ENCODE results near the gene TMEM44.
"Not testable (repeated sequence)": the region's sequence is repeated elsewhere in the genome, so short reads cannot be mapped to it uniquely, and the experiment has no call there.

Gene TMEM44

GRCh38 chr3:194548346-194549321 is 84.6 kb downstream of the TMEM44 start:
- H2AFZ ChIP-seq (ENCODE audit: low read depth, low read length): no peak overlapping the region
- H3K4me2 ChIP-seq (ENCODE audit: low read length): no peak overlapping the region
- no peaks in the 10 kb centered on the region for H3K9me3 ChIP-seq (ENCODE audit: insufficient read depth, low read length)
- H3K4me1 ChIP-seq (ENCODE audit: low read length): no peaks in the 10 kb centered on the region
- H3K79me2 ChIP-seq (ENCODE audit: low read length): no peaks in the 10 kb centered on the region
- H3K9ac ChIP-seq (ENCODE audit: low read length): no peak overlapping the region
- no peak overlapping the region for H3K27ac ChIP-seq (ENCODE audit: low read length)
- H4K20me1 ChIP-seq (ENCODE audit: insufficient read depth, low read length): no peaks in the 10 kb centered on the region
- TF ChIP-seq, protein P1, sequence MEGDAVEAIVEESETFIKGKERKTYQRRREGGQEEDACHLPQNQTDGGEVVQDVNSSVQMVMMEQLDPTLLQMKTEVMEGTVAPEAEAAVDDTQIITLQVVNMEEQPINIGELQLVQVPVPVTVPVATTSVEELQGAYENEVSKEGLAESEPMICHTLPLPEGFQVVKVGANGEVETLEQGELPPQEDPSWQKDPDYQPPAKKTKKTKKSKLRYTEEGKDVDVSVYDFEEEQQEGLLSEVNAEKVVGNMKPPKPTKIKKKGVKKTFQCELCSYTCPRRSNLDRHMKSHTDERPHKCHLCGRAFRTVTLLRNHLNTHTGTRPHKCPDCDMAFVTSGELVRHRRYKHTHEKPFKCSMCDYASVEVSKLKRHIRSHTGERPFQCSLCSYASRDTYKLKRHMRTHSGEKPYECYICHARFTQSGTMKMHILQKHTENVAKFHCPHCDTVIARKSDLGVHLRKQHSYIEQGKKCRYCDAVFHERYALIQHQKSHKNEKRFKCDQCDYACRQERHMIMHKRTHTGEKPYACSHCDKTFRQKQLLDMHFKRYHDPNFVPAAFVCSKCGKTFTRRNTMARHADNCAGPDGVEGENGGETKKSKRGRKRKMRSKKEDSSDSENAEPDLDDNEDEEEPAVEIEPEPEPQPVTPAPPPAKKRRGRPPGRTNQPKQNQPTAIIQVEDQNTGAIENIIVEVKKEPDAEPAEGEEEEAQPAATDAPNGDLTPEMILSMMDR (IDR thresholded peaks at IDR 0.05; ENCODE audit: low read depth, low read length): no peak
- no peak for TF ChIP-seq EZH2phosphoT487 (IDR thresholded peaks at IDR 0.05; ENCODE audit: low read depth)
- no peaks in the 10 kb centered on the region for H3K36me3 ChIP-seq (replicated peaks; ENCODE audit: low read depth, low read length)
- no peak overlapping the region for H3K4me3 ChIP-seq (ENCODE audit: low read length)
- no peaks in the 10 kb centered on the region for H3K27me3 ChIP-seq (ENCODE audit: low read depth, low read length)

DNA sequence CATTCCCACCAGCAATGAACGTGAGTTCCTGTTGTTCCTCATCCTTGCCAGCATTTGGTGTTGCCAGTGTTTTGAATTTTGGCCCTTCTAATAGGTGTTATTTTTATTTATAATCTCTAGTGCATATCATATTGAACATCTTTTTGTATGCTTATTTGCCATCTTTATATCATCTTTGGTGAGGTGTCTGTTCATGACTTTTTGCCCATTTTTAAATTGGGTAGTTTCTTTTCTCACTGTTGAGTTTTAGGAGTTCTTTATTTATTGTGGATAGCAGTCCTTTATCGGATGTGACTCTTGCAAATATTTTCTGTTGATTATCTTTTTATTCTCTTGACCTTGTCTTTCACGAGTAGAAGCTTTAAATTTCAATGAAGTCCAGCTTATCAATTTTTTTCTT is 86.2 kb downstream of the TMEM44 start:
- H2AFZ ChIP-seq (ENCODE audit: low read depth, low read length): no peak overlapping the region
- H4K20me1 ChIP-seq (ENCODE audit: insufficient read depth, low read length): no peaks in the 10 kb centered on the region
- no peak overlapping the region for H3K27ac ChIP-seq (ENCODE audit: low read length)
- H3K9me3 ChIP-seq (ENCODE audit: insufficient read depth, low read length): no peaks in the 10 kb centered on the region
- no peaks in the 10 kb centered on the region for H3K36me3 ChIP-seq (replicated peaks; ENCODE audit: low read depth, low read length)
- no peak for TF ChIP-seq EZH2phosphoT487 (IDR thresholded peaks at IDR 0.05; ENCODE audit: low read depth)
- TF ChIP-seq, protein P1 (IDR thresholded peaks at IDR 0.05; ENCODE audit: low read depth, low read length): no peak
- H3K27me3 ChIP-seq (ENCODE audit: low read depth, low read length): no peaks in the 10 kb centered on the region
- no peaks in the 10 kb centered on the region for H3K4me1 ChIP-seq (ENCODE audit: low read length)
- H3K79me2 ChIP-seq (ENCODE audit: low read length): no peaks in the 10 kb centered on the region
- no peak overlapping the region for H3K4me2 ChIP-seq (ENCODE audit: low read length)
- no peak overlapping the region for H3K4me3 ChIP-seq (ENCODE audit: low read length)
- H3K9ac ChIP-seq (ENCODE audit: low read length): no peak overlapping the region

- H4K20me1 ChIP-seq (ENCODE audit: insufficient read depth, low read length); H2AFZ ChIP-seq (ENCODE audit: low read depth, low read length); H3K4me2 ChIP-seq (ENCODE audit: low read length); H3K27ac ChIP-seq (ENCODE audit: low read length); H3K9me3 ChIP-seq (ENCODE audit: insufficient read depth, low read length); H3K36me3 ChIP-seq (replicated peaks; ENCODE audit: low read depth, low read length); H3K4me3 ChIP-seq (ENCODE audit: low read length); H3K27me3 ChIP-seq (ENCODE audit: low read depth, low read length); H3K9ac ChIP-seq (ENCODE audit: low read length); H3K4me1 ChIP-seq (ENCODE audit: low read length); H3K79me2 ChIP-seq (ENCODE audit: low read length): not testable (repeated sequence)
These were observed 87.7 kb downstream of the TMEM44 start for GRCh38 chr3:194545538-194545937.

DNA sequence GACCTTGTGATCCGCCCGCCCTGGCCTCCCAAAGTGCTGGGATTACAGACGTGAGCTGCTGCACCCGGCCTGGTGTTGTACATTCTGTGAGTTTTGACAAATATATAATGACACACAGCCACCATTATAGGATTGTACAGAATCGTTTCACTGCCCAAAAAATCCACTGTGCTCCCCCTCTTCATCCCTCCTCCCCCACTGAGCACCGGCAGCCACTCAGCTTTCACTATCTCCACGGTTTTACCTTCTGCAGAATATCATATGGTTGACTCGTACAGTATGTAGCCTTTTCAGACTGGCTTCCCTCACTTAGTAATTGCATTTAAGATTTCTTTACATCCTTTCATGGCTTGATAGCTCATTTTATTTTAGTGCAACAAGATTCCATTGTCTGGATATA is 89.7 kb downstream of the TMEM44 start:
- no peaks in the 10 kb centered on the region for H3K27me3 ChIP-seq (ENCODE audit: low read depth, low read length)
- H3K4me1 ChIP-seq (ENCODE audit: low read length): peaks cover 8% of the 10 kb centered on the region
- H3K9ac ChIP-seq (ENCODE audit: low read length): no peak overlapping the region
- H3K27ac ChIP-seq (ENCODE audit: low read length): no peak overlapping the region
- H3K9me3 ChIP-seq (ENCODE audit: insufficient read depth, low read length): no peaks in the 10 kb centered on the region
- H3K79me2 ChIP-seq (ENCODE audit: low read length): no peaks in the 10 kb centered on the region
- TF ChIP-seq, protein P1 (IDR thresholded peaks at IDR 0.05; ENCODE audit: low read depth, low read length): no peak
- TF ChIP-seq EZH2phosphoT487 (IDR thresholded peaks at IDR 0.05; ENCODE audit: low read depth): no peak
- no peaks in the 10 kb centered on the region for H3K36me3 ChIP-seq (replicated peaks; ENCODE audit: low read depth, low read length)
- H3K4me3 ChIP-seq (ENCODE audit: low read length): no peak overlapping the region
- no peak overlapping the region for H2AFZ ChIP-seq (ENCODE audit: low read depth, low read length)
- no peaks in the 10 kb centered on the region for H4K20me1 ChIP-seq (ENCODE audit: insufficient read depth, low read length)
- H3K4me2 ChIP-seq (ENCODE audit: low read length): no peak overlapping the region
